SK-N-MC (cell line): ENCODE data around the gene CFC1B.
"Not testable (repeated sequence)": the region's sequence is repeated elsewhere in the genome, so short reads cannot be mapped to it uniquely, and the experiment has no call there.

ENCODE experiments used
- EZH2 ChIP-seq: fragments of 200-600 bp; sonication (generic); IDR thresholded peaks from one replicate; pipeline ENCODE4 v1.6.1; 2017; ENCODE audit warnings: antibody characterized with exemption
- POLR2AphosphoS5 ChIP-seq: IDR thresholded peaks from 2 replicates; pipeline ENCODE4 v1.6.1; 2012; ENCODE audit warnings: mild to moderate bottlenecking, low read depth, low read length, borderline replicate concordance

DNA sequence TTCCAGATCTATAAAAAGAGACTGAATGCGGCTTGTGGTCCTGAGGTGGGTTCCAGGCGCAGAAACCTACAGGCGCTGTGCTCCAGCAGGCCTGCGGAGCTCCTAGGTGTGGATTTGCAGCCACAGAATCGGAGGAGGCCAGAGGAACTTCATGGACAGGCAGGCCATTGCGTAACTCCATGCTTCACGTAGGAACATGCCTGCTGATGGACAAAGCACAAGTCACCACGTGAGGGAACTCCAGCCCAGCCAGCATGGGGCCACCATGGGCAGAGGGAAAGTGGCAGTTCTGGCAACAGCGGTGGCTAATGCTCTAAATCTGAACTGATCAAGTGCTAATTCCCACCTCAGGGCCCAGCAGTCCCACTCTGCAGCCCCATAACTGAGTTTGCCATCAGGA is 17.2 kb downstream of the CFC1B start:
- TF ChIP-seq EZH2, POLR2AphosphoS5: not testable (repeated sequence)
